Fibroblast of pulmonary artery (primary cell): ENCODE measurements around the gene ATF2.

Experiments
- DNase-seq: peaks from one replicate; pipeline ENCODE4 v3.0.0-alpha.2; 2010; ENCODE audit warnings: low read depth
- H3K4me3 ChIP-seq: replicated peaks from 2 replicates; pipeline ENCODE4 v1.5.1; 2011; ENCODE audit warnings: low read depth, mild to moderate bottlenecking, control low read depth, low read length, moderate library complexity
- CTCF ChIP-seq: IDR thresholded peaks from 2 replicates; pipeline ENCODE4 v1.5.1; 2011; ENCODE audit warnings: mild to moderate bottlenecking, control low read depth, low read length, inconsistent platforms; ENCODE audit errors: missing control alignments

ATF2 gene

GRCh38 chr2:175055993-175056392 is 112.0 kb downstream of the ATF2 start:
- no peak overlapping the region for H3K4me3 ChIP-seq
- no peak for TF ChIP-seq CTCF
- DNase-seq: no peak

GRCh38 chr2:175054340-175054739 is 113.7 kb downstream of the ATF2 start:
- no peak for DNase-seq
- no peak overlapping the region for H3K4me3 ChIP-seq
- no peak for TF ChIP-seq CTCF

- no peak overlapping the region for H3K4me3 ChIP-seq
- no peak for TF ChIP-seq CTCF
- DNase-seq: no peak
Measured at GRCh38 chr2:175049661-175050060, 118.3 kb downstream of the ATF2 start.

- H3K4me3 ChIP-seq: no peak overlapping the region
- no peak for TF ChIP-seq CTCF
- DNase-seq: no peak
Measured at GRCh38 chr2:175048275-175048674, 119.7 kb downstream of the ATF2 start.

GRCh38 chr2:175039490-175039889 is 128.5 kb downstream of the ATF2 start:
- TF ChIP-seq CTCF: no peak
- no peak for DNase-seq
- no peak overlapping the region for H3K4me3 ChIP-seq

- TF ChIP-seq CTCF: no peak
- no peak for DNase-seq
- H3K4me3 ChIP-seq: no peak overlapping the region
Measured at GRCh38 chr2:175039031-175039430, 129.0 kb downstream of the ATF2 start.

GRCh38 chr2:175037941-175038340 is 130.1 kb downstream of the ATF2 start:
- no peak for TF ChIP-seq CTCF
- H3K4me3 ChIP-seq: no peak overlapping the region
- DNase-seq: no peak
